ENCODE data around the gene TRIM49D2.
"Not testable (repeated sequence)": the region's sequence is repeated elsewhere in the genome, so short reads cannot be mapped to it uniquely, and the experiment has no call there.

TRIM49D2 gene, protein sequence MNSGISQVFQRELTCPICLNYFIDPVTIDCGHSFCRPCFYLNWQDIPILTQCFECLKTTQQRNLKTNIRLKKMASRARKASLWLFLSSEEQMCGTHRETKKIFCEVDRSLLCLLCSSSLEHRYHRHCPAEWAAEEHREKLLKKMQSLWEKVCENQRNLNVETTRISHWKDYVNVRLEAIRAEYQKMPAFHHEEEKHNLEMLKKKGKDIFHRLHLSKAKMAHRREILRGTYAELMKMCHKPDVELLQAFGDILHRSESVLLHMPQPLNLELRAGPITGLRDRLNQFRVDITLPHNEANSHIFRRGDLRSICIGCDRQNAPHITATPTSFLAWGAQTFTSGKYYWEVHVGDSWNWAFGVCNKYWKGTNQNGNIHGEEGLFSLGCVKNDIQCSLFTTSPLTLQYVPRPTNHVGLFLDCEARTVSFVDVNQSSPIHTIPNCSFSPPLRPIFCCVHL

GRCh38 chr11:89923764-89924163 lies at the start of gene TRIM49D2:
Gene TRIM49D2 (plus strand): TSS chr11:89924064. CDS start chr11:89926762, 2,698 bp downstream.
- not testable (repeated sequence) for DNase-seq

- not testable (repeated sequence) for DNase-seq
Observed at GRCh38 chr11:89877511-89877910, 46.4 kb upstream of the TRIM49D2 start.

GRCh38 chr11:89893245-89893644 lies 30.6 kb upstream of the TRIM49D2 start:
- not testable (repeated sequence) for DNase-seq

- not testable (repeated sequence) for DNase-seq
Observed at GRCh38 chr11:89900809-89901208, 23.1 kb upstream of the TRIM49D2 start.

GRCh38 chr11:89922195-89922660 lies 1.6 kb upstream of the TRIM49D2 start, which contains the start of gene TRIM49D1:
Gene TRIM49D1 (minus strand): TSS chr11:89922245. CDS start chr11:89917710, 4,535 bp downstream.
- no peak for DNase-seq

GRCh38 chr11:89960833-89961232 lies 37.0 kb downstream of the TRIM49D2 start:
- DNase-seq: not testable (repeated sequence)

DNA sequence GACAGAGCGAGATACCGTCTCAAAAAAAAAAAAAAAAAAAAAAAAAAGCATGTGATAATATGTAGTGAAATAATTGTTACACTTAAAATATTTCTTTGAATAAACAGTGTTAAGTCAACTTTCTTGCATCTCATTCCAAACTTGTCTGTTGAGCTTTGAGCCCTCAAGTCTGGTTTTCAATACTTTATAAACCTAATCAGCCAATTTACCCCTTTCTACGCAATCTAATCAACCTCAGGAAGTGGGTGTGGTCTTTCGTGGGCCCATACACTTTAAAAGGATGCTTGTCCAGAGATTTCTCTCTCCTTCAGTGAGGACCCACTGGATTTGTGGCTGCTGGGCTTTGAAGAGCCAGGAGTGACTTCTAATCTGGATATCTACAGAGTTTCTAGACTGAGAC lies 41.9 kb downstream of the TRIM49D2 start, which contains the start of gene TRIM64:
TSS of gene TRIM64 (plus strand) at position 301 of the 400 bp plus-strand sequence. CDS start 2,467 bp downstream, outside the sequence.
- not testable (repeated sequence) for DNase-seq

Measured in bone marrow (tissue), 2 donors.